CD1c-positive myeloid dendritic cell (primary cell): ENCODE results near the gene PTPRN2.
"Not testable (repeated sequence)": the region's sequence is repeated elsewhere in the genome, so short reads cannot be mapped to it uniquely, and the experiment has no call there.

Source experiments
- DNase-seq: peaks from one replicate; pipeline ENCODE4 v3.0.0-alpha.2; 2016; ENCODE audit errors: extremely low spot score

The PTPRN2 gene

GRCh38 chr7:157607218-157607617 lies 980.4 kb downstream of the PTPRN2 start:
- DNase-seq = no peak

GRCh38 chr7:157606140-157606539 lies 981.5 kb downstream of the PTPRN2 start:
- DNase-seq = no peak

- DNase-seq = no peak
These were observed 982.0 kb downstream of the PTPRN2 start for GRCh38 chr7:157605638-157606037.

- DNase-seq = no peak
These were observed 982.8 kb downstream of the PTPRN2 start for GRCh38 chr7:157604661-157605381.

GRCh38 chr7:157603716-157604115 lies 983.9 kb downstream of the PTPRN2 start:
- no peak for DNase-seq

- no peak for DNase-seq
These were observed 984.6 kb downstream of the PTPRN2 start for GRCh38 chr7:157603005-157603404.

GRCh38 chr7:157602581-157602980 lies 985.0 kb downstream of the PTPRN2 start:
- no peak for DNase-seq

- no peak for DNase-seq
These were observed 985.5 kb downstream of the PTPRN2 start for GRCh38 chr7:157602156-157602555.

- no peak for DNase-seq
These were observed 986.1 kb downstream of the PTPRN2 start for GRCh38 chr7:157601530-157601929.

GRCh38 chr7:157599491-157599890 lies 988.1 kb downstream of the PTPRN2 start:
- no peak for DNase-seq

GRCh38 chr7:157597562-157597961 lies 990.1 kb downstream of the PTPRN2 start:
- no peak for DNase-seq

GRCh38 chr7:157596881-157597280 lies 990.7 kb downstream of the PTPRN2 start:
- no peak for DNase-seq

GRCh38 chr7:157596471-157596870 lies 991.2 kb downstream of the PTPRN2 start:
- no peak for DNase-seq

GRCh38 chr7:157596026-157596425 lies 991.6 kb downstream of the PTPRN2 start:
- DNase-seq = no peak

- no peak for DNase-seq
These were observed 992.4 kb downstream of the PTPRN2 start for GRCh38 chr7:157595086-157595855.

- no peak for DNase-seq
These were observed 993.3 kb downstream of the PTPRN2 start for GRCh38 chr7:157594306-157594705.

GRCh38 chr7:157593541-157593940 lies 994.1 kb downstream of the PTPRN2 start:
- no peak for DNase-seq

- not testable (repeated sequence) for DNase-seq
These were observed 994.8 kb downstream of the PTPRN2 start for GRCh38 chr7:157592636-157593320.

- DNase-seq = no peak
These were observed 997.1 kb downstream of the PTPRN2 start for GRCh38 chr7:157590526-157590925.

GRCh38 chr7:157589680-157590079 lies 997.9 kb downstream of the PTPRN2 start:
- no peak for DNase-seq

GRCh38 chr7:157587805-157588560 lies 999.6 kb downstream of the PTPRN2 start:
- no peak for DNase-seq
